Keratinocyte (primary cell): Measurements from ENCODE around the gene NAPA. TPM values are rescaled to one million over a fixed set of nuclear protein-coding genes. Genes with fewer than 3 reads are reported as not detected.
A peak's percentile ranks its signal among the peaks of the same experiment; 100 is the strongest.

Source experiments
- DNase-seq: peaks from one replicate; pipeline ENCODE4 v3.0.0-alpha.2; 2011; ENCODE audit warnings: low read depth, missing footprints, low spot score
- FAIRE-seq: peaks from 2 replicates; lab custom pipeline; 2011; peaks lifted over from hg19 to GRCh38; lab: Jason Lieb, UNC
- H2AFZ ChIP-seq: 2 replicates; pipeline ENCODE4 v1.6.0; 2012; ENCODE audit warnings: low read length, control low read depth, inconsistent platforms; ENCODE audit not compliant: control insufficient read depth
- H3K27ac ChIP-seq: 2 replicates; pipeline ENCODE4 v1.5.1; 2011; ENCODE audit warnings: low read length; ENCODE audit not compliant: control insufficient read depth, insufficient read depth
- H3K27me3 ChIP-seq: 3 replicates; pipeline ENCODE4 v1.6.0; 2011; ENCODE audit warnings: low read length; ENCODE audit not compliant: control insufficient read depth, insufficient read depth; ENCODE audit errors: extremely low read depth
- H3K36me3 ChIP-seq, 2 experiments: 2 replicates in 1 of 2; 3 replicates in 1 of 2; pipeline ENCODE4 v1.5.1; 2011; ENCODE audit warnings: low read length in 2 of 2, mild to moderate bottlenecking in 1 of 2; ENCODE audit not compliant: control insufficient read depth in 2 of 2, insufficient read depth in 2 of 2; ENCODE audit errors: extremely low read depth in 1 of 2
- H3K4me1 ChIP-seq: 3 replicates; pipeline ENCODE4 v1.5.1; 2011; ENCODE audit warnings: low read length; ENCODE audit not compliant: control insufficient read depth, insufficient read depth; ENCODE audit errors: extremely low read depth
- H3K4me2 ChIP-seq: 3 replicates; pipeline ENCODE4 v1.6.0; 2011; ENCODE audit warnings: low read depth, low read length; ENCODE audit not compliant: control insufficient read depth, insufficient read depth; ENCODE audit errors: extremely low read depth
- H3K4me3 ChIP-seq, 3 experiments: fragments of 200-600 bp in 1 of 3; sonication (generic) in 1 of 3; 2 replicates in 2 of 3; 3 replicates in 1 of 3; pipeline ENCODE4 v1.5.1; 2011 to 2016; ENCODE audit warnings: low read length in 3 of 3, mild to moderate bottlenecking in 3 of 3, control low read depth in 2 of 3, inconsistent platforms in 1 of 3, low read depth in 1 of 3, mixed read lengths in 1 of 3, mixed run types in 1 of 3, moderate library complexity in 1 of 3; ENCODE audit not compliant: control insufficient read depth in 2 of 3, insufficient read depth in 2 of 3; ENCODE audit errors: extremely low read depth in 1 of 3
- H3K79me2 ChIP-seq: 2 replicates; pipeline ENCODE4 v1.6.0; 2012; ENCODE audit warnings: low read length; ENCODE audit not compliant: control insufficient read depth, insufficient read depth
- H3K9ac ChIP-seq: 3 replicates; pipeline ENCODE4 v1.6.0; 2011; ENCODE audit warnings: low read length; ENCODE audit not compliant: control insufficient read depth, insufficient read depth; ENCODE audit errors: extremely low read depth
- H3K9me1 ChIP-seq: 3 replicates; pipeline ENCODE4 v1.6.0; 2011; ENCODE audit warnings: low read length; ENCODE audit not compliant: control insufficient read depth, insufficient read depth; ENCODE audit errors: extremely low read depth
- H3K9me3 ChIP-seq: 2 replicates; pipeline ENCODE4 v1.5.1; 2012; ENCODE audit warnings: low read depth, low read length; ENCODE audit not compliant: control insufficient read depth
- H4K20me1 ChIP-seq: 3 replicates; pipeline ENCODE4 v1.6.0; 2011; ENCODE audit warnings: low read length; ENCODE audit not compliant: control insufficient read depth, insufficient read depth; ENCODE audit errors: extremely low read depth
- EZH2 ChIP-seq: IDR thresholded peaks from one replicate; pipeline ENCODE4 v1.6.1; 2012; ENCODE audit warnings: inconsistent platforms, mild to moderate bottlenecking, low read length, moderate library complexity
- dilution Hi-C: fragments of 300-500 bp; cut with MboI; formaldehyde crosslinking; loops from one replicate; pipeline ENCODE4 v1.7.0; 2020; ENCODE audit warnings: low sequenced_read_pairs; ENCODE audit not compliant: extremely low pct_ligation_motif_present
- polyA plus RNA-seq, 5 experiments: library from polyadenylated mRNA; depleted of rRNA in 3 of 5; stranded (reverse) in 3 of 5; stranded (forward) in 1 of 5; unstranded in 1 of 5; fragments of >200 nt; gene quantifications; 1 replicate in 1 of 5; 2 replicates in 3 of 5; 3 replicates in 1 of 5; pipeline versions ENCODE4 v1.2.1 to v1.2.3, GENCODE V29; 2011 to 2012; ENCODE audit warnings: missing spikeins in 2 of 5, low read depth in 1 of 5, low replicate concordance in 1 of 5
- TF ChIP-seq, protein P1 (sequence below), 3 experiments: IDR thresholded peaks in 1 of 3; conservative IDR thresholded peaks in 1 of 3; optimal IDR thresholded peaks in 1 of 3; 2 replicates in 2 of 3; 3 replicates in 1 of 3; pipeline versions ENCODE3 to v1.5.1; 2011; ENCODE audit warnings: low read length in 3 of 3, mild to moderate bottlenecking in 3 of 3, moderate library complexity in 2 of 3, control low read depth in 1 of 3, inconsistent platforms in 1 of 3; ENCODE audit not compliant: insufficient read depth in 2 of 3; ENCODE audit errors: extremely low read depth in 1 of 3

The NAPA gene
- polyA plus RNA-seq, 1 donor (not counting 4 experiments of a cell fraction or from before 2014, with no cell fraction given), result 89.0 TPM

GRCh38 chr19:47483200-47483599 is 31.7 kb downstream of the NAPA start:
- H3K4me3 ChIP-seq, result peak overlapping the region; percentile 73 to 99 (median 95)

GRCh38 chr19:47481460-47482052 is 33.3 kb downstream of the NAPA start:
- H3K79me2 ChIP-seq, result no peaks in the 10 kb centered on the region
- H4K20me1 ChIP-seq, result no peaks in the 10 kb centered on the region
- no peak overlapping the region for H2AFZ ChIP-seq
- no peak overlapping the region for H3K9ac ChIP-seq
- H3K9me3 ChIP-seq, result no peaks in the 10 kb centered on the region
- H3K4me2 ChIP-seq, result no peak overlapping the region
- DNase-seq (no peak), FAIRE-seq (no peak)
- no peak overlapping the region for H3K4me3 ChIP-seq
- no peak overlapping the region for H3K27ac ChIP-seq
- dilution Hi-C loops, result no loop called here
- H3K27me3 ChIP-seq, result no peaks in the 10 kb centered on the region
- H3K4me1 ChIP-seq, result peaks cover 13% of the 10 kb centered on the region
- peaks cover 0 to under 1% of the 10 kb centered on the region in 2 experiments for H3K36me3 ChIP-seq
- H3K9me1 ChIP-seq, result no peaks in the 10 kb centered on the region
- TF ChIP-seq, protein P1, sequence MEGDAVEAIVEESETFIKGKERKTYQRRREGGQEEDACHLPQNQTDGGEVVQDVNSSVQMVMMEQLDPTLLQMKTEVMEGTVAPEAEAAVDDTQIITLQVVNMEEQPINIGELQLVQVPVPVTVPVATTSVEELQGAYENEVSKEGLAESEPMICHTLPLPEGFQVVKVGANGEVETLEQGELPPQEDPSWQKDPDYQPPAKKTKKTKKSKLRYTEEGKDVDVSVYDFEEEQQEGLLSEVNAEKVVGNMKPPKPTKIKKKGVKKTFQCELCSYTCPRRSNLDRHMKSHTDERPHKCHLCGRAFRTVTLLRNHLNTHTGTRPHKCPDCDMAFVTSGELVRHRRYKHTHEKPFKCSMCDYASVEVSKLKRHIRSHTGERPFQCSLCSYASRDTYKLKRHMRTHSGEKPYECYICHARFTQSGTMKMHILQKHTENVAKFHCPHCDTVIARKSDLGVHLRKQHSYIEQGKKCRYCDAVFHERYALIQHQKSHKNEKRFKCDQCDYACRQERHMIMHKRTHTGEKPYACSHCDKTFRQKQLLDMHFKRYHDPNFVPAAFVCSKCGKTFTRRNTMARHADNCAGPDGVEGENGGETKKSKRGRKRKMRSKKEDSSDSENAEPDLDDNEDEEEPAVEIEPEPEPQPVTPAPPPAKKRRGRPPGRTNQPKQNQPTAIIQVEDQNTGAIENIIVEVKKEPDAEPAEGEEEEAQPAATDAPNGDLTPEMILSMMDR (optimal IDR thresholded peaks at IDR 0.05 in 1 of 3, IDR thresholded peaks at IDR 0.05 in 1 of 3, conservative IDR thresholded peaks at IDR 0.05 in 1 of 3; ENCODE audit: extremely low read depth in 1 of 3, insufficient read depth in 2 of 3, low read length in 3 of 3), result no peak
- TF ChIP-seq EZH2, result no peak

More at GRCh38 chr19:47483200-47483599, 31.7 kb downstream of the NAPA start:
- Histone ChIP-seq H3K9me3 (no peaks in the 10 kb centered on the region), H3K27me3 (no peaks in the 10 kb centered on the region), H2AFZ (peak overlapping the region; percentile 81), H3K79me2 (no peaks in the 10 kb centered on the region), H3K36me3 (peaks cover 0 to 8% of the 10 kb centered on the region in 2 experiments), H3K4me1 (peaks cover 13% of the 10 kb centered on the region), H3K9me1 (no peaks in the 10 kb centered on the region), H3K9ac (peak overlapping the region; percentile 95), H3K27ac (no peak overlapping the region), H4K20me1 (no peaks in the 10 kb centered on the region), H3K4me2 (peak overlapping the region; percentile 99)
- TF ChIP-seq, protein P1 (optimal IDR thresholded peaks at IDR 0.05 in 1 of 3, IDR thresholded peaks at IDR 0.05 in 1 of 3, conservative IDR thresholded peaks at IDR 0.05 in 1 of 3; ENCODE audit: extremely low read depth in 1 of 3, insufficient read depth in 2 of 3, low read length in 3 of 3), result no peak
- TF ChIP-seq EZH2, result no peak
- dilution Hi-C loops, result no loop called here
- no peak for DNase-seq
- no peak for FAIRE-seq
